Measurements from ENCODE around the gene RUNDC3A.

DNA sequence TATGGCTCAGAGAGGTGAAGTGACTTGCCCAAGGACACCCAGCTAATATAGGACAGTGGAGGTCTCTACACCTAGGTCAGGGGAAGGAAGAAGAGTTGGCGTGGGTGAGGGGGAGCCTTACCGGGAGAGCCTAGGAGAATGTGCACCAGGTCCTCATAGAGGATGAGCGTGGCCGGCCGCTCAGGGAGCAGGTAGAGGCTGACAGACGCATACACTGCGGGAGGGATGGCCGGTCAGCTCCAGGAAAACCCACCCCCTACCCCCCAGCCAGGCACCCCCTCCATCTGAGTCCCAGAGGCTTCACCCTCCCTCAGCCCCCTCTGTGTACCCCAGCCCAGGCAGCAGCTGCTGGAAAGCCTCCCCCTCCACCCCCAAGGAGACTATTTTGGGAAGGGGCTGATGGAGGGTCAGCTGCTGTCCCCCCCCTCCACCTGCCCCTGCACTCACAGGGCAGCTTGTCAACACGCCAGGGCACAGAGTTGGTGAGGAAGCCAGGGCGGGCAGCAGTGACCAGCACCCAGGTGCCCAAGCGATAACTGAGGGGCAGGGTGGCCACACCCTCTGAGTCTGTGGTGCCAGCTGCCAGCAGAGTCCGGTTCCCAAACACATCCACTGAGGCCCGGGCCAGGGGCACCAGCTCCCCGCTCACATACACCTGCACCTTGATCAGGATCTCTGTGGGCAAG is 51.2 kb downstream of the RUNDC3A start:
- TF ChIP-seq, protein P1, sequence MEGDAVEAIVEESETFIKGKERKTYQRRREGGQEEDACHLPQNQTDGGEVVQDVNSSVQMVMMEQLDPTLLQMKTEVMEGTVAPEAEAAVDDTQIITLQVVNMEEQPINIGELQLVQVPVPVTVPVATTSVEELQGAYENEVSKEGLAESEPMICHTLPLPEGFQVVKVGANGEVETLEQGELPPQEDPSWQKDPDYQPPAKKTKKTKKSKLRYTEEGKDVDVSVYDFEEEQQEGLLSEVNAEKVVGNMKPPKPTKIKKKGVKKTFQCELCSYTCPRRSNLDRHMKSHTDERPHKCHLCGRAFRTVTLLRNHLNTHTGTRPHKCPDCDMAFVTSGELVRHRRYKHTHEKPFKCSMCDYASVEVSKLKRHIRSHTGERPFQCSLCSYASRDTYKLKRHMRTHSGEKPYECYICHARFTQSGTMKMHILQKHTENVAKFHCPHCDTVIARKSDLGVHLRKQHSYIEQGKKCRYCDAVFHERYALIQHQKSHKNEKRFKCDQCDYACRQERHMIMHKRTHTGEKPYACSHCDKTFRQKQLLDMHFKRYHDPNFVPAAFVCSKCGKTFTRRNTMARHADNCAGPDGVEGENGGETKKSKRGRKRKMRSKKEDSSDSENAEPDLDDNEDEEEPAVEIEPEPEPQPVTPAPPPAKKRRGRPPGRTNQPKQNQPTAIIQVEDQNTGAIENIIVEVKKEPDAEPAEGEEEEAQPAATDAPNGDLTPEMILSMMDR (IDR thresholded peaks at IDR 0.05; ENCODE audit: low read depth, low read length) = no peak
- TF ChIP-seq MYC (IDR thresholded peaks at IDR 0.05; ENCODE audit: low read depth, low read length) (no peak), POLR2A (IDR thresholded peaks at IDR 0.05; ENCODE audit: extremely low read depth, insufficient read length) (no peak)
